Prostate gland (tissue), 2 donors: ENCODE measurements around the gene PIP5K1B.

ENCODE experiments used
- POLR2A ChIP-seq: fragments of 450-650 bp; IDR thresholded peaks from one replicate; pipeline ENCODE4 v1.6.1; 2016; ENCODE audit warnings: antibody characterized with exemption, mild to moderate bottlenecking
- POLR2AphosphoS5 ChIP-seq: sonication (generic); formaldehyde crosslinking; IDR thresholded peaks from one replicate; pipeline ENCODE4 v1.6.1; 2017; ENCODE audit warnings: antibody characterized with exemption
- TF ChIP-seq, protein P1 (sequence below), 4 experiments: fragments of 200-600 bp in 2 of 4; fragments of 450-650 bp in 2 of 4; sonication (generic) in 2 of 4; IDR thresholded peaks; 1 replicate in 3 of 4; 2 replicates in 1 of 4; pipeline ENCODE4 v1.5.1; 2016 to 2019; ENCODE audit warnings: antibody characterized with exemption in 4 of 4, mild to moderate bottlenecking in 2 of 4, moderate library complexity in 2 of 4

DNA sequence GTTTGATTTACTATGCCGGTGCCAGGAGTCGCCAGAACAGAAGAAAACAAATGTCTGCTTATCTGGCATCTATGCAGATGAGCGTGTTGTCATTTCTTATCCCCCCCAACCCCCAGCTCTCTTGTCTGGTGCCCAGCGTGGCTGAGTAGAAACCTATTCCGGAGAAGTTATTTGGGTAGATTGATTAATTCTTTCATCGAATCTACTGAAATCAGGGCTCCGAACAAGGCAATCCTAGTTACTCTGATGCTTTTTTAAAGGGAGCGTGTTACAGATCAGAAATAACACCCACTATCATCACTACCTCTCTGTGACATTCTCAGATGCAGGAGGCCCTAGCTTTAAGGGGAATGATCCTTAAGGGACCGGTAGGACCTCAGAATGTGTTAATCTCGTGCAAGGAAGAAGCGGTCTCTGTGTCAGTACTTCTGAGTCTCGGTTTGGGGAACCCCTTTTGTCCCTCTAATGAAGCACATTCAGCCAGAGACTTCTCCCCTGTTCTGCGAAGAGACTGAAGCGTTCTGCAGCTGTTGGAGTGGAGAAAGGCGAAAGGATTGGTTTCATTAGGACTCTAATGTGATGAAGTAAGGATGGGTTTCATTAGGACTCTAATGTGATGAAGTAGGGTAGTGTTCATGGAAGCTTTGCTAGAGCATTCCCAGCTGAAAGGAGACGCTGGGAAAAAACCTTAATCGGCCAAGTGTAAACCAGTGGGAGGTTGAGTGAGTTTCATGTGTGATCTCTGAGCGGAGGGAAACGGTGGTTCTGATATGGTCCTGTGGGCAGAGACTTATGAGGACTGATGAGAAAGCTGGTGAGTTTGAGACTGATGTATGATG lies 1.5 kb downstream of the PIP5K1B start:
- TF ChIP-seq, protein P1, sequence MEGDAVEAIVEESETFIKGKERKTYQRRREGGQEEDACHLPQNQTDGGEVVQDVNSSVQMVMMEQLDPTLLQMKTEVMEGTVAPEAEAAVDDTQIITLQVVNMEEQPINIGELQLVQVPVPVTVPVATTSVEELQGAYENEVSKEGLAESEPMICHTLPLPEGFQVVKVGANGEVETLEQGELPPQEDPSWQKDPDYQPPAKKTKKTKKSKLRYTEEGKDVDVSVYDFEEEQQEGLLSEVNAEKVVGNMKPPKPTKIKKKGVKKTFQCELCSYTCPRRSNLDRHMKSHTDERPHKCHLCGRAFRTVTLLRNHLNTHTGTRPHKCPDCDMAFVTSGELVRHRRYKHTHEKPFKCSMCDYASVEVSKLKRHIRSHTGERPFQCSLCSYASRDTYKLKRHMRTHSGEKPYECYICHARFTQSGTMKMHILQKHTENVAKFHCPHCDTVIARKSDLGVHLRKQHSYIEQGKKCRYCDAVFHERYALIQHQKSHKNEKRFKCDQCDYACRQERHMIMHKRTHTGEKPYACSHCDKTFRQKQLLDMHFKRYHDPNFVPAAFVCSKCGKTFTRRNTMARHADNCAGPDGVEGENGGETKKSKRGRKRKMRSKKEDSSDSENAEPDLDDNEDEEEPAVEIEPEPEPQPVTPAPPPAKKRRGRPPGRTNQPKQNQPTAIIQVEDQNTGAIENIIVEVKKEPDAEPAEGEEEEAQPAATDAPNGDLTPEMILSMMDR (IDR thresholded peaks at IDR 0.05) = no peak
- TF ChIP-seq POLR2AphosphoS5 (no peak), POLR2A (no peak)
